WERI-Rb-1 (cell line): ENCODE results near the gene RASAL1.

Experiments
- DNase-seq: peaks from one replicate; pipeline ENCODE4 v3.0.0-alpha.2; 2020
- H3K27ac ChIP-seq: fragments of 250-450 bp; sonication (Bioruptor Pico); 2 replicates; pipeline ENCODE4 v1.5.1; 2020; ENCODE audit warnings: mild to moderate bottlenecking, moderate library complexity
- H3K27me3 ChIP-seq: fragments of 250-450 bp; sonication (Bioruptor Pico); 2 replicates; pipeline ENCODE4 v1.5.1; 2021; ENCODE audit warnings: mild to moderate bottlenecking, low read depth, moderate library complexity; ENCODE audit not compliant: insufficient read depth, severe bottlenecking
- H3K36me3 ChIP-seq: fragments of 250-450 bp; sonication (Bioruptor Pico); 2 replicates; pipeline ENCODE4 v1.5.1; 2020; ENCODE audit warnings: mild to moderate bottlenecking, moderate library complexity
- H3K4me3 ChIP-seq: 2 replicates; pipeline ENCODE4 v1.5.1; 2011; ENCODE audit warnings: low read depth, mild to moderate bottlenecking, control low read depth, low read length
- H3K9me3 ChIP-seq: fragments of 250-450 bp; sonication (Bioruptor Pico); 2 replicates; pipeline ENCODE4 v1.5.1; 2021; ENCODE audit warnings: mild to moderate bottlenecking, moderate library complexity; ENCODE audit not compliant: severe bottlenecking
- CTCF ChIP-seq: IDR thresholded peaks from 2 replicates; pipeline ENCODE4 v1.5.1; 2011; ENCODE audit warnings: low read depth, mild to moderate bottlenecking, control low read depth, inconsistent platforms, low read length

Gene RASAL1

GRCh38 chr12:113066813-113067400 lies 68.7 kb downstream of the RASAL1 start:
- Histone ChIP-seq H3K27ac (no peak overlapping the region), H3K9me3 (no peaks in the 10 kb centered on the region), H3K36me3 (no peaks in the 10 kb centered on the region; the same call in 1 of the 2 replicates), H3K4me3 (no peak overlapping the region), H3K27me3 (no peaks in the 10 kb centered on the region)
- no peak for DNase-seq
- no peak for TF ChIP-seq CTCF

- no peaks in the 10 kb centered on the region for H3K9me3 ChIP-seq
- no peak overlapping the region for H3K27ac ChIP-seq
- TF ChIP-seq CTCF: no peak
- no peak for DNase-seq
- no peak overlapping the region for H3K4me3 ChIP-seq
- no peaks in the 10 kb centered on the region for H3K27me3 ChIP-seq
- peaks cover 4% of the 10 kb centered on the region for H3K36me3 ChIP-seq
Measured at GRCh38 chr12:113065126-113066007, 70.2 kb downstream of the RASAL1 start.

- H3K36me3 ChIP-seq: peaks cover 9% of the 10 kb centered on the region
- H3K27me3 ChIP-seq: no peaks in the 10 kb centered on the region
- H3K4me3 ChIP-seq: no peak overlapping the region
- no peak overlapping the region for H3K27ac ChIP-seq
- no peak for TF ChIP-seq CTCF
- DNase-seq: no peak
- no peaks in the 10 kb centered on the region for H3K9me3 ChIP-seq
Measured at GRCh38 chr12:113064395-113065125, 71.0 kb downstream of the RASAL1 start.

- Histone ChIP-seq H3K27ac (peak overlapping the region; percentile 72), H3K36me3 (peaks cover 11% of the 10 kb centered on the region), H3K27me3 (no peaks in the 10 kb centered on the region), H3K4me3 (no peak overlapping the region), H3K9me3 (no peaks in the 10 kb centered on the region)
- no peak for DNase-seq
- TF ChIP-seq CTCF: no peak
Measured at GRCh38 chr12:113063396-113064350, 71.9 kb downstream of the RASAL1 start.
